Loucy (cell line): ENCODE results near the gene ACTA2.

Source experiments
- H2AFZ ChIP-seq: fragments of 200-600 bp; sonication (generic); 2 replicates; pipeline ENCODE4 v1.6.0; 2016; ENCODE audit warnings: antibody characterized with exemption, mild to moderate bottlenecking, low read length, moderate library complexity
- H3F3A ChIP-seq: fragments of 200-600 bp; 2 replicates; pipeline ENCODE4 v1.6.0; 2016; ENCODE audit warnings: antibody characterized with exemption, low read depth, mild to moderate bottlenecking
- H3K27me3 ChIP-seq: fragments of 200-600 bp; sonication (generic); 2 replicates; pipeline ENCODE4 v1.6.1; 2014; ENCODE audit warnings: low read length, mild to moderate bottlenecking; ENCODE audit not compliant: insufficient read depth, poor library complexity, severe bottlenecking
- H3K36me3 ChIP-seq: fragments of 200-600 bp; sonication (generic); 2 replicates; pipeline ENCODE4 v1.6.1; 2016; ENCODE audit warnings: low read length; ENCODE audit not compliant: insufficient read depth
- H3K4me1 ChIP-seq: fragments of 200-600 bp; sonication (generic); 2 replicates; pipeline ENCODE4 v1.5.1; 2014; ENCODE audit warnings: low read length, mild to moderate bottlenecking; ENCODE audit not compliant: insufficient read depth, poor library complexity, severe bottlenecking
- H3K4me2 ChIP-seq: fragments of 200-600 bp; sonication (generic); 2 replicates; pipeline ENCODE4 v1.6.0; 2014; ENCODE audit warnings: antibody characterized with exemption, low read length, low read depth, mild to moderate bottlenecking; ENCODE audit not compliant: poor library complexity, severe bottlenecking
- H3K4me3 ChIP-seq: fragments of 200-600 bp; sonication (generic); 2 replicates; pipeline ENCODE4 v1.5.1; 2014; ENCODE audit warnings: low read length, mild to moderate bottlenecking, mixed read lengths; ENCODE audit not compliant: poor library complexity, severe bottlenecking
- H3K79me2 ChIP-seq: fragments of 200-600 bp; sonication (generic); 2 replicates; pipeline ENCODE4 v1.6.1; 2014; ENCODE audit warnings: low read length; ENCODE audit not compliant: insufficient read depth
- H3K9ac ChIP-seq: fragments of 200-600 bp; sonication (generic); 2 replicates; pipeline ENCODE4 v1.6.0; 2014; ENCODE audit warnings: mild to moderate bottlenecking, low read depth, low read length, moderate library complexity; ENCODE audit not compliant: poor library complexity, severe bottlenecking
- H3K9me2 ChIP-seq: fragments of 200-600 bp; sonication (generic); replicated peaks from 2 replicates; pipeline ENCODE4 v1.6.1; 2016; ENCODE audit warnings: low read depth, low read length, mixed read lengths
- H3K9me3 ChIP-seq: fragments of 200-600 bp; sonication (generic); 2 replicates; pipeline ENCODE4 v1.6.1; 2014; ENCODE audit warnings: mild to moderate bottlenecking, antibody characterized with exemption, low read length, low read depth; ENCODE audit not compliant: insufficient read depth
- H4K20me1 ChIP-seq: fragments of 200-600 bp; sonication (generic); 2 replicates; pipeline ENCODE4 v1.6.0; 2014; ENCODE audit warnings: antibody characterized with exemption, low read length, mild to moderate bottlenecking; ENCODE audit not compliant: insufficient read depth, poor library complexity, severe bottlenecking
- EZH2phosphoT487 ChIP-seq: fragments of 200-600 bp; IDR thresholded peaks from 2 replicates; pipeline ENCODE4 v1.6.1; 2018; ENCODE audit warnings: antibody characterized with exemption, mild to moderate bottlenecking, moderate library complexity, borderline replicate concordance
- TF ChIP-seq, protein P1 (sequence below): fragments of 200-600 bp; sonication (generic); conservative IDR thresholded peaks from 2 replicates; pipeline ENCODE4 v1.5.1; 2014; ENCODE audit warnings: mild to moderate bottlenecking, antibody characterized with exemption, low read length

The ACTA2 gene

DNA sequence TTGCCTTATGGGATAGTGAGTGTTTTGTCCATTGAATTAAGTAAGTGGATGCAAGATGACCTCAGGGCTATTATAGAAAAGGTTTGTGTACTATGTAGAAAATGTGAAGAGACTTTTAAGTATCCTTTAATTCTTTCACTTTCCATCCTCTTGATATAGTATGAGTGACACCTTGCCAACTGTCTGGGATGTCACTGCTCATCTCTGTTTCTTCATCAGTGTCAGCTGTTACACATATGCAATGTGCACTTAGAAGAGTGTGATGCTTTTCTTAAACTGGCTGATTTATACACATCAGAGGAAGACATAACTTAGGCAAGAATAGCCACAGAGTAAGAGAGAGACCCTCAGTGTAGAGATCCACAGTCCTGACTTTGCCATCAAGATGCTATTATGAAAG lies 8.7 kb upstream of the ACTA2 start:
- H3K4me3 ChIP-seq, result no peak overlapping the region
- no peak overlapping the region for H3K4me2 ChIP-seq
- peaks cover 10% of the 10 kb centered on the region for H3K4me1 ChIP-seq
- no peaks in the 10 kb centered on the region for H3K9me3 ChIP-seq
- peaks cover 5% of the 10 kb centered on the region for H3K27me3 ChIP-seq
- H3F3A ChIP-seq, result no peaks in the 10 kb centered on the region
- no peaks in the 10 kb centered on the region for H3K79me2 ChIP-seq
- no peaks in the 10 kb centered on the region for H3K9me2 ChIP-seq
- no peak overlapping the region for H3K9ac ChIP-seq
- no peak for TF ChIP-seq EZH2phosphoT487
- TF ChIP-seq, protein P1, sequence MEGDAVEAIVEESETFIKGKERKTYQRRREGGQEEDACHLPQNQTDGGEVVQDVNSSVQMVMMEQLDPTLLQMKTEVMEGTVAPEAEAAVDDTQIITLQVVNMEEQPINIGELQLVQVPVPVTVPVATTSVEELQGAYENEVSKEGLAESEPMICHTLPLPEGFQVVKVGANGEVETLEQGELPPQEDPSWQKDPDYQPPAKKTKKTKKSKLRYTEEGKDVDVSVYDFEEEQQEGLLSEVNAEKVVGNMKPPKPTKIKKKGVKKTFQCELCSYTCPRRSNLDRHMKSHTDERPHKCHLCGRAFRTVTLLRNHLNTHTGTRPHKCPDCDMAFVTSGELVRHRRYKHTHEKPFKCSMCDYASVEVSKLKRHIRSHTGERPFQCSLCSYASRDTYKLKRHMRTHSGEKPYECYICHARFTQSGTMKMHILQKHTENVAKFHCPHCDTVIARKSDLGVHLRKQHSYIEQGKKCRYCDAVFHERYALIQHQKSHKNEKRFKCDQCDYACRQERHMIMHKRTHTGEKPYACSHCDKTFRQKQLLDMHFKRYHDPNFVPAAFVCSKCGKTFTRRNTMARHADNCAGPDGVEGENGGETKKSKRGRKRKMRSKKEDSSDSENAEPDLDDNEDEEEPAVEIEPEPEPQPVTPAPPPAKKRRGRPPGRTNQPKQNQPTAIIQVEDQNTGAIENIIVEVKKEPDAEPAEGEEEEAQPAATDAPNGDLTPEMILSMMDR, result no peak
- no peak overlapping the region for H2AFZ ChIP-seq
- no peaks in the 10 kb centered on the region for H4K20me1 ChIP-seq
- no peaks in the 10 kb centered on the region for H3K36me3 ChIP-seq

DNA sequence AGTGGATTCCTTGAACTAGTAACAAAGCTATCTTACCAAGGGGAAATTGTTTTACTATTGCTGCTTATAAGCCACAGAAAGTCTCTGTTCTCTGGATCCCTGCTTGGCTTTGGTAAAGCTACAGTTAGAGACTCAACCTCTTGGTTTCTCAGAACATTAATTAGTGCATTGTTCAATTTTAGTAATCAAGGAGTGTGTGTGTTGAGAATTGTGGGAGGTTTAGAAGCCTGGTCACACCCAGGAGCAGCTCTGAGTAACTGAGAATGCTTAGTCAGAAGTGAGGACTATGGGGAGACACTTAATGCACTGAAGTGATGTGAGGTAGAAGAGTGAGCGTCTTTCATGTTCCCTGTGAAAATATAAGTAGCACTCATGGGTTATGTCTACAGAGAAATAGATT lies 8.2 kb upstream of the ACTA2 start:
- Histone ChIP-seq H3K9me2 (no peaks in the 10 kb centered on the region), H3K4me3 (no peak overlapping the region), H3K36me3 (no peaks in the 10 kb centered on the region), H3K9ac (no peak overlapping the region), H3K4me1 (peaks cover 10% of the 10 kb centered on the region), H3K79me2 (no peaks in the 10 kb centered on the region), H3K9me3 (no peaks in the 10 kb centered on the region), H3F3A (no peaks in the 10 kb centered on the region), H3K4me2 (no peak overlapping the region), H3K27me3 (peaks cover 5% of the 10 kb centered on the region), H2AFZ (no peak overlapping the region), H4K20me1 (no peaks in the 10 kb centered on the region)
- no peak for TF ChIP-seq EZH2phosphoT487
- TF ChIP-seq, protein P1, result no peak

DNA sequence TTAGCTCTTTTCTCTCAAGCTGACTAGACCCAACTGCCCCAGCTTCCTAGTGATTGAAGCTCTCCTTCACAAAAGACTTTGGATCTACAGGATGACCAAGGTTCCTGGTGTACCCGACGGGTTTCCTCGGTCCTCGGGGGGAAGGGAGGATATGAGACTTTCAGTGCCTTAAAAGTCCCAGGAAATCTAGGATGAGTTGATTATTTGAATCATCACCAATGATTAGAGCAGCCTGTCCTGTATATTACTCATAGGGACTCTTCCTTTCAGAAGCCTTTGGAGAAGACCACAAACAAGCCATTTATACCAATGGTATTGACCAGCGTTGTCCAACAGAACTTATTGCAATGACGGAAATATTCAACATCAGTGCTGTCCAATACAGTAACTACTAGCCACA lies 6.1 kb upstream of the ACTA2 start:
- H3K9me3 ChIP-seq, result no peaks in the 10 kb centered on the region
- H4K20me1 ChIP-seq, result no peaks in the 10 kb centered on the region
- no peaks in the 10 kb centered on the region for H3F3A ChIP-seq
- H3K27me3 ChIP-seq, result peaks cover 5% of the 10 kb centered on the region
- H3K4me2 ChIP-seq, result no peak overlapping the region
- H3K9me2 ChIP-seq, result no peaks in the 10 kb centered on the region
- no peak overlapping the region for H3K9ac ChIP-seq
- H3K4me3 ChIP-seq, result no peak overlapping the region
- H3K36me3 ChIP-seq, result no peaks in the 10 kb centered on the region
- H3K79me2 ChIP-seq, result no peaks in the 10 kb centered on the region
- H3K4me1 ChIP-seq, result peaks cover 10% of the 10 kb centered on the region
- TF ChIP-seq, protein P1, result no peak
- TF ChIP-seq EZH2phosphoT487, result no peak
- H2AFZ ChIP-seq, result no peak overlapping the region
